Activated CD4-positive, alpha-beta T cell treated with anti-CD3 and anti-CD28 coated beads, Interleukin-10, Interleukin-2, amounts not matched to agents 100 ng/mL and 50 ng/mL, durations not matched to agents 16 hours and 8 hours (primary cell): ENCODE results near the gene PKNOX1.
"Not testable (repeated sequence)": the region's sequence is repeated elsewhere in the genome, so short reads cannot be mapped to it uniquely, and the experiment has no call there.

ENCODE experiments used
- DNase-seq: peaks from one replicate; pipeline ENCODE4 v3.0.0-alpha.2; 2020

Gene PKNOX1

GRCh38 chr21:42986125-42986783 is 11.9 kb downstream of the PKNOX1 start:
- DNase-seq: peak; percentile 10

GRCh38 chr21:42988236-42988965 is 14.0 kb downstream of the PKNOX1 start:
- DNase-seq: no peak

- not testable (repeated sequence) for DNase-seq
Observed at GRCh38 chr21:42989370-42989769, 15.0 kb downstream of the PKNOX1 start.

GRCh38 chr21:42989816-42990650 is 15.7 kb downstream of the PKNOX1 start:
- DNase-seq: no peak

- no peak for DNase-seq
Observed at GRCh38 chr21:42991992-42992740, 17.8 kb downstream of the PKNOX1 start.

- no peak for DNase-seq
Observed at GRCh38 chr21:42993051-42993712, 18.8 kb downstream of the PKNOX1 start.

- peak; percentile 61 for DNase-seq
Observed at GRCh38 chr21:42997053-42997452, 22.7 kb downstream of the PKNOX1 start.

GRCh38 chr21:42997983-42998382 is 23.6 kb downstream of the PKNOX1 start:
- not testable (repeated sequence) for DNase-seq

- DNase-seq: not testable (repeated sequence)
Observed at GRCh38 chr21:42999152-42999551, 24.8 kb downstream of the PKNOX1 start.

GRCh38 chr21:43000041-43000440 is 25.7 kb downstream of the PKNOX1 start:
- DNase-seq: not testable (repeated sequence)

- no peak for DNase-seq
Observed at GRCh38 chr21:43001316-43001715, 27.0 kb downstream of the PKNOX1 start.

- DNase-seq: no peak
Observed at GRCh38 chr21:43004926-43005325, 30.6 kb downstream of the PKNOX1 start.

GRCh38 chr21:43005635-43006034 is 31.3 kb downstream of the PKNOX1 start:
- no peak for DNase-seq

- DNase-seq: not testable (repeated sequence)
Observed at GRCh38 chr21:43006051-43006873, 31.9 kb downstream of the PKNOX1 start.

- DNase-seq: no peak
Observed at GRCh38 chr21:43006874-43007208, 32.5 kb downstream of the PKNOX1 start.

GRCh38 chr21:43012596-43012995 is 38.2 kb downstream of the PKNOX1 start:
- no peak for DNase-seq

GRCh38 chr21:43015906-43016540 is 41.7 kb downstream of the PKNOX1 start:
- no peak for DNase-seq

- DNase-seq: no peak
Observed at GRCh38 chr21:43016728-43017127, 42.4 kb downstream of the PKNOX1 start.

GRCh38 chr21:43018519-43018918 is 44.2 kb downstream of the PKNOX1 start:
- DNase-seq: no peak

- DNase-seq: no peak
Observed at GRCh38 chr21:43020177-43020576, 45.8 kb downstream of the PKNOX1 start.

- DNase-seq: no peak
Observed at GRCh38 chr21:43020771-43021170, 46.4 kb downstream of the PKNOX1 start.
